Activated CD8-positive, alpha-beta memory T cell treated with anti-CD3 and anti-CD28 coated beads, Interleukin-2, amount 50 U/mL, for 24 hours (primary cell): ENCODE results near the gene CTPS1.

Source experiments
- DNase-seq: peaks from one replicate; pipeline ENCODE4 v3.0.0-alpha.2; 2020; ENCODE audit errors: extremely low read depth

The CTPS1 gene

DNA sequence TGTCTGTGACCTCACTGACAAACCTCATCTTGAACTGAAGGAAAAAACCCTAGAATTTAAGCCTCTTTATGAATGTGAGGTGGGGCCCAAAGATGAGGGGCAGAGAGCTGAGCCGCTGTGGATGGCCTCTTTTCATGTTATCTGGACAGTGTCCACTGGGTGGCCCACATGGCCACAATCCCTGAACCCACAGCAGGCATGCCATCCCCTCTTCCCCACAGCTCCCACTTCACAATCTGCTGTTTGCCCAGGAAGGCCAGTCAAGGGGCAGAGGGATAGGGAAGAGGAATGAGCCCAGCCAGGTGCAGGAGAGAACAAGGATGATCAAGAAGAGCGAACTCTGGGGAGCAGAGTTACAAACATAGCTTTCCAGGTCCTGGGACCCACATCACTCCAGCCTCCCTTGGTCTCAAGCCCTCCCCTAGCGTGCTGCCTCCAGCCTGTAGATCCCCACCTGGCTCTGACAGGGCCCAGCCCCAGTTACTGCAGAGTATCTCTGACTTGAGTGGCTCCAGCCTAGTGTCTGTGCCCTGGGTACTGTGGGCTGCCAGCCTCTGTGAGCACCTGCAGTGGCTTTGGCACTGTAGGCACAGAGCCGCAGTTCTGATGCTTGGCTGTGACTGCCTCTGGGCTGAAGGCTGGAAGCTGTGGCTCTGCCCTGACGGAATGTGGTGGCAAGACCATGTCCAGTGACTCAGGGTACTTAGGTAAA is 43.9 kb downstream of the CTPS1 start:
- DNase-seq, result no peak

DNA sequence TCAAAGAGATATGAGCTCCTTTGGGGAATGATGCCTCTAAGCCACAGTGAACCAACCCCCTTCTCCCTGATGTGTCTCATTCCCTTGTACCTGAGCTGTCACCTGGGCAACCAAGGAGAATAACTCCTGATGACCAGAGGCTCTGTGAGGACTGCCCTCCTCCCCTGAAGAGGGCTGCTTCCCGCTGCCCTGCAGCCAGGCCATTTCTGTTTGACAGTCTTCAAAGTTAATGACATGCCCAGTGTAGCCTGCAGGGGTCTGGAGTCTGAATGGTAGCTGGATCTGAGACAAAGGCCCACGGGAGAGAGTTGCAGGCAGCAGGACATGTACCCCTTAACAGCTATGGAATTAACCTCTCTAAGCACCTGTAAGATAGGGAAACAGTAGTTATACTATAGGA is 45.5 kb downstream of the CTPS1 start:
- no peak for DNase-seq

DNA sequence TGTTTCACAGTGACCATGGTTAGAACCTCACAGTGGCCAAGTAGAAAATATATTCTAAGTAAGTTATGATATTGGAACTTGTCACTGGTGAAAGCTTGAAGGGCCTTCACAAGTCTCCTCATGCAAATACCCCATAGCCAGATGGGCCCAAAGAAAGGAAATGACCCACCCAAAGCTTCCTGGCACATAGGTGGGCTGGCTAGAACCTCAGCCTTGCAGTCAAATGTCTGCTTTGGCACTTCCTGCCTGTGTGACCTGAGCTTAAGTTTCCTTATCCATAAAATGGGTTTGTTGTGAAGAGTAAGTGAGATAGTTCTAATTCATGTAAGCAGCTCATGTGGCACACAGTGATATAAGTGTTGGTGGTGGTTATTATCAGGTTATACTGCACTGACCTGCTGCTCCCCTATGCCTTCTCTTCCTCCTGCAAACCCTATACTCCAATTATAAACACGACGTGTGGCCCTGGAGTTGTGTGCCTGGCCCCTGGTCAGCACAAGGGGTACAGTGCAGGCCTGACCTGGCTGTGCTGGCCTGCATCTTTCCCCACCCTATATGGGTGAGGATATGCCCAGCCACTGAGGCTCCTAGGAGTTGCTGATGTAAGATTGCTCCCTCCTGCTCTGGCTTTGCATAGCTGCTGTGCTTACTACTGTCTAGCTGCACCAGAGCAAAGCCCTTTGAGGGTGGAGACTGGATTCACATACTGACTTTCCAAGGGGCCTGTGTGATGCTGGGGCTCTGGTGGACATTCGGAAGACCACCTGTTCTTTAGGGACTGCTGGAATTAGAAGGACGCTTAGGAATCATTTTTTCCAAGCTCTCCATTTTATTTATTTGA is 46.7 kb downstream of the CTPS1 start:
- DNase-seq, result no peak

DNA sequence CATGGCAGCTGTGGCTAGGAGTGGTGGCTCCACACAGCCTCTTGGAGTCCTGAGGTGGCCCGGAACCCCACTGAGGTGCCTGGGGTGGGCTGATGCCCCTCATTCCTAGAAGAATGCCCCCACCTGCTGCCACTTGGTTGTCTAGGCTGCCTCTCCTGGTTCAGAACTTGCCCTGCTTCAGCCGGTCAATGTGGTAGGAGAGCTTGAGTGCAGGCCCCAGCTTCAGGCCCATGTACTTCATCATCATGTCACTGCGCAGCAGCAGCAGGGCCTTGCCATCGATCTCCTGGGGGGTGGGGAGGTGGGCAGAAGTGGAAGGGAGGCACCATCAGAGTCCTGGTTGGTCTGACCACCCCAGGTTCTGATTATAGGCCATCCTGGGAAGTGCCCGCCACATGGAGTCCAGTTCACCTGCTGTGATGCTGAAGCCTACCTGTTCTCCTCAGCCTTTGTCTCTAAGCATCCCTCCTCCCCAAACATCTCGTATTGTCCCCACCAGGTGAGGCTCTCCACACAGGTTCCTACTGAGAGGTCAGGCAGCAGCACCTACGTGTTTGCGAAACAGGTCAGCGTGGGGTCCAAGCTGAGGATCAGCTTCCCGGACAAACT is 48.6 kb downstream of the CTPS1 start:
- no peak for DNase-seq

DNA sequence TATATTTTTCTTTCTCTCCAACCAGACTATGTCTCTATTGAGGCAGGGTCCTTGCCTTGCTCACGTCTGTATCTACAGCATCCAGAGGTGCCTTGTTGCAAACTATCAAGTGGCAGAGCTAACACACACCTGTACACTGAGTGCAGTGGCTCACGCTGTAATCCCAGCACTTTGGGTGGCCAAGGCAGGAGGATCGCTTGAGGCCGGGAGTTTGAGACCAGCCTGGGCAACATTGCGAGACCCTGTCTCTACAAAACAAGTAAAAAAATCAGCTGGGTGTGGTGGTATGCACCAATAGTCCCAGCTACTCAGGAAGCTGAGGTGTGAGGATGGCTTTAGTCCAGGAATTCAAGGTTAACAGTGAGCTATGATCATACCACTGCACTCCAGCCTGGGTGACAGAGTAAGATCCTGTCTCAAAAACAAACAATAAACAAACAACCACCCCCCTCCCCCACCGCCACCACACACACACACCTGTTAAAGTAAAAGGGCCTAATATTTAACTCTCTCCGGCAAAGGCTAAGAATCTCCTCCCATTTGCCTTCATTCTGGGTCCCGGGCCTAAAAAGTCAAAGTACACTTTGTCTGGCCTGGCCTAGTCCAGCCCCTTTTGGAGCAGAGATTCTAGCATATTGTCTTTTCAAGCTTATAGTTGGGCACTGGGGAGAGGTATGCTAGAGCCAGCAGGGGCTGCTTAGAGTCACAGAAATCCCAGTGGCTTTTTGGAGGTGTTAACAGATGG is 51.5 kb downstream of the CTPS1 start:
- DNase-seq, result no peak

DNA sequence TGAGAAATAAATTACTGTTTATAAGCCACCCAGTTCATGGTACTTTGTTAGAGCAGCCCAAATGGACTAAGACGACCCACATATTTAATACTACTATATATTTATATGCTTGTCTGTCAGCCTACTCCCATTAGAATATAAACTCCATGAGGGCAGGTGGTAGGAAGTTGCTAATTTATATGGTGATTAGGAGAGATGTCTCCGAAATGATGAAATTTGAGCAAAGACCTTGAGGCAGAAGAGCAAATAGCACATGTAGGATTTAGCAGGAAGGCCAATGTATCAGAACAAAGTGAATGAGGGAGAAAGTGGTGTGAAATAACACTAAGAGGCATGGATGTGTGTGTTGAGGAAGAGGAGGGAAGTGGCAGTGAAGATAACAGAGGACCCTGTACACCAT is 52.7 kb downstream of the CTPS1 start:
- no peak for DNase-seq

DNA sequence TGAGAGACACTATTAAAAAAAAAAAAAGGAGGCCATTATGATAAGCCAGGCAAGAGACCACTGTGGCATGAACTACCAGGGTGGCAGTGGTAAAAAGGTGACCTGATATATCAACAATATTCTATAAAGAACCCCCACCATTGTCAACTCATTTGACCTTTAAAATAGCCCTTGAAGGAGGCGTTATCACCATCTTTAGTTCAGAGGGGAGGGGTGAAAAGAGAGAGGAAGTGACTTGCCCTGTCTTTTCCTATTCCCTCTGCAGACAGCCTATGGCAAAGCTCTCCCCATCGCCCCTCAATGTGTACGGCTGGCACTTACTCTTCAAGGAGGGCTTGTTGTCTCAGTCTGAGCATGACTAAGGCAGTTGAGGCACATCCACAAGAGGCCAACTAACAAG is 53.8 kb downstream of the CTPS1 start:
- no peak for DNase-seq

DNA sequence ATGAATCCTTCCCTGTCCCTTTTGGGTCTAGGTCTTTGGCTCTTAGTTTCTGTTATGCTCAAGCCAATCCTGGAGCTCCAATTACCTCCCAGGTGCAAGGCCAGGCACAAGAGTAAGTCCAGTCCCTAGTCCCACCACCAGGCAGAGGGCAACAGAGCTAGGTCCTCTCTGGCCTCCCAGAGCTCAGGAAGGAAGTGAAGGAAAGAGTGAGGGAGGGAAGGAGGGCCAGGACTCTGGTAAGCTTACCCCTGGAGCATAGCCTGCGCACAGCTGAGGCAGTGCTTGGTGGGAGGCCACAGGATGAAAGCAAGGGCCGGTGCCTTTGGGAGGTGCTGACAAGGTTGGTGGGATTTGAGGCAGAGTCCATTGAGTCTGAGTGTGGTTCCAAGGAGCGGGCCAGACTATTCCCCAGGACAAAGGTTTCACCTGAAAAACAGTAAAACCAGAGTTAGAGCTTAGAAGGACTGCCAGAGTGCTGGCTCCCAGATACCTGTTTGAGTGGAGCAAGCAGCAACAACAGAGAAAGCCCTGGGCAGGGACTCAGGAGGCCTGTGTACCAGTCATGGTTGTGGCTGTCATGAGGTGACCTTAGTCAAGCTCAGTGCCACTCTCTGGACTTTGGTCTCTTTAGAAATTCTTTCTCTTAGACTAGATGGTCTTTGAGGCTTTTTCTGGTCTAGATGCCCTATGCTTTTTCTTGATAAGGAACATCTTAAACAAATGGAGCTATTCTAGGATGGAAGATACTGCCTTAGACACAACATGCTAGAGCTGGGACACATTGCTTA is 57.8 kb downstream of the CTPS1 start:
- DNase-seq, result no peak

DNA sequence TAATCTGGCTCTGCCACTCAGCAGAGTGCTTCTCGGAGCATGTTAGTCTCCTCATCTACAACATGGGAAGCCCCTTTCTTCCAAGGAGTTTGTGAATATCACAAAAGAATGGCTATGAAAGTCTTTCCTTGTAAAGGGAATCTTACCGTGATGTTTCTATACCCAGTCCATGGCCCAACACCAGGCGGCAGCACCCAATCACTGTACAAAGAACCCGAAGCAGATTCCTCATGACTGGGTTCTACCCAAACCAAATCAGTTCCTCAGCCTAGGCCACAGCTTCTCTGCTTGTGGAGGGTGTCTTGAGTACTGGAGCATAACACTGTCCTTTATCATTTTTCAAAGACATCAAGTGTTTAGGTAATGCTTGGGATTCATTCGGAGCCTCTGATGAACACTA is 58.6 kb downstream of the CTPS1 start:
- no peak for DNase-seq

DNA sequence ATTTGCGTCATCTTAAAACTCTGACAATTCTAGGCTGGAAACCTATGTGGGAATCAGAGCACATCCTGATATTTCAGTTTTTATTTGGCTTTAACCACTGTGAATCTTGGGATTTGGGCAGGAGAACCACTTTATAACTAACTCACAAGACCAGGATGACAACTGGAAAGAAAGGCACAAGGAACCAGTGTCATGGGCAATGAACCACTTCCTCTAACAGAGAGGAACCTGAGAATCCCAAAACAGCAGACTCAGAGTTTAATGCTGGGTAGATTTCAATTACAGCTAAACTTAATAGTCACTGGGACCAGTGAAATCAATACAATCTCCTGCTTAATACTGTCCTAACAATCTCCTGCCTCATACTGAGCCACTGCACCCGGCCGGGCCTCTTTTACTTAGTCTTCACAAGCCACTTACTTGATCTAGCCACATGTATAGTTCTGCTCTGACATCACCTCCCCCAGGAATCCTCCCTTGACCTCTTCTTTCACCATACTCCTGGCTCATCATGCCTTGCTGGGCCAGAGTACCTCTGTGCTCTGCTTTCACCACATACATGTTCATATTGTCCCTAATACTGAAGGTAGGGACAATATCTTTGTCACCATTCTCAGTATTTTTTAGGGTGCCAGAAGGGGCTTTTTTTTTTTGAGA is 62.2 kb downstream of the CTPS1 start:
- DNase-seq, result no peak

DNA sequence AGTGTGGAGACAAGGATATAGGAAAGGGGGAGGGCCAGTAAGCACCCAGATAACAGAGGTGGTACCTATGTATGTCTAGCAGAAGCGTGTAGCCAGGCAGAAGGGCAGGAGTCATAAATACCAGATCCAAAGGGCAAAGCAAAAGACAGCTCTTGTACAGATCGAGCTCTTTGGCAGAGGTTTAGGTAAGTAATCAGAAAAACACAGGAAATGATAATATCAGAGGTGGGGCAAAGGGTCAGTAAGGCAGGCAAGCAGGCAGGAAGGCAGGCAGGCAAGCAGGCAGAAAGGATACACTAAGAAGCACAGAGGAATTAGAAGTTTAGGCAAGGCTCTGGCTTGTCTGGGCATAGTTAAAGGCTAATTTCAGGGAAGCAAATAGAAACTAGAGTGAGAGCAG is 64.7 kb downstream of the CTPS1 start:
- no peak for DNase-seq

DNA sequence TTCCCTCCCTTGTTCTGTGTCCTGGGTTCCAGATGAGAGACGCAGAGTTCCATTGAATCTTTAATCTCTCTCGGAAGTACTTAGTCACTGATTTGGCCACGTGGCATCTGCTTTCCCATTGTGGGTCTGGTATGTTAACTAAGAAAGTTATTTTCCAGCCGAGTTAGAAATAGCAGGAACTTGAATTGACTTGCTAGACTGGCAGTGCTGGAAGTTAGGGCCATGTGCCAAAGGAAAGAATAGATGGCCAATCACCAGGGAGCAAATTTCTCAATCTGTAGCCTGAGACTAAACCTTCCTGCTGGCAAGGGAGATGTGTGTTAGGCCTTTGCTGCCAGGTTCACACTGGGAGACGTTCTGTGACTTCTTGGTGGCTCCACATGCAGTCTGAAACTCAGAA is 66.2 kb downstream of the CTPS1 start:
- DNase-seq, result no peak

DNA sequence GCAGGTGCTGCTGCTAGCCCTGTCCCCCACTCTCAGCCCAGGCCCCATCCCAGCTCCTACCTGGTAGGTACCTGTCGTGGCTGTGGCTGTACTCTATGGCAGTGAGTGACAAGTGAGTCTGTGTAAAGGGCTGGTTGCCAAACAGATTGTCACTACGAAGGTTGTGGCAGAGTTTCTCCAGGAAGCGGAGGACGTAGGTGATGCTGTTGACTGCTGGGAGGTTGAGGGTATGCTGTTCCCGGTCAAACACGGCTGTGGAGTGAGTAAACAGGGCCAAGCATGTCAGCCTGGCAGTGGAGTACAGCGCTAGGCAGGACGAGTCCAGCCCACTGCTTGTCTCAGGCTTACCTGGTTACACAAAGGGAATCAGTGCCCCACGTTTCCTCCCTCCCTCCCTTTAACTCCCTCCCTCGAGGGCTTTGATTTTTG is 66.9 kb downstream of the CTPS1 start:
- DNase-seq, result no peak

DNA sequence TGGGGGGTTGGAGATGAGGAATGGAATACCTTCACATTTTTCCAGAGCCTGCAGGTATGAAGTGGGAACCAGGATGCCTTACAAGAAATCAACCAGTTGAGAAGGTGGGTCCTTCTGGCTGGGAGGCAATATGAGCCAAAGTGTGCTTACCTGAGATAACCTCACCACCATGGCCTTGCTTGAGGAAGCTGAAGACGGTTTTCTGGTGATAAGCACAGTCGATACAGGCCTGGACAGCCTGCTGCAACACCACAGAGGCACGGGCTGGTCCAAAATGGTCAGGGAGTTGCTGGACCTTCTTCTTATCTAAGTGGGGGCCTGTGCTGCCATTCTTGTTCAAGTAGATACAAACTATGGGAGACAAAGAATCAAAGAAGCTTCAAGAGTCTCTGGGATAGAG is 69.0 kb downstream of the CTPS1 start:
- DNase-seq, result no peak

DNA sequence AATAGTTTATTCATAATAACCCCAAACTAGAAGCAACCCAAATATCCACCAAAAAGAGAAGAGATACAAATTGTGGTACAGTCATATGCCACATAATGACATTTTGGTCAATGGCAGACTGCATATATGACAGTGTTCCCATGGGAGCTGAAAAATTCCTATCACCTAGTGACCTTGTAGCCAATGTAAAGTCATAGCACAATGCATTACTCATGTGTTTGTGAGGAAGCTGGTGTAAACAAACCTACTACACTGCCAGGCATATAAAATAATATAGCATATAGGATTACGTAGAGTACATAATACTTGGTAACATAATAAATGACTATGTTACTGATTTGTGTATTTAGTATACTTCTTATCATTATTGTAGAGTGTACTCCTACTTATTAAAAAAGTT is 71.5 kb downstream of the CTPS1 start:
- DNase-seq, result no peak

DNA sequence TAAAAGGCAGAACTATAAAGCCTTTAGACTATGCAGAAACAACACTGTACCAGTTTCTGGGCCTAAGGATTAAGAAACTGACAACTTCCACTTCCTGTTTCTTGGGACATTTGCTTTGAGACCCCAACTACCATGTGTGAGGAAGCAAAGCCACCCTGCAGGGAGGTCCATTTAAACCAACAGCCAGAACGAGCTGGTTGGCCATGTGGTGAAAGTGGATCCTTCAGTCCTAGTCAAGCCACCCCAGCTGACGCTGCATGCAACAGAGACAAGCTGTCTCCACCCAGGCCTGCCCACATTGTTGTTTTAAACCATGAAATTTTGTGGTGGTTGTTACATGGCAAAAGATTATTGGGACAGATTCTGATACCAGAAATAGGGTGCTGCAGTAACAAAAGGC is 73.8 kb downstream of the CTPS1 start:
- no peak for DNase-seq

DNA sequence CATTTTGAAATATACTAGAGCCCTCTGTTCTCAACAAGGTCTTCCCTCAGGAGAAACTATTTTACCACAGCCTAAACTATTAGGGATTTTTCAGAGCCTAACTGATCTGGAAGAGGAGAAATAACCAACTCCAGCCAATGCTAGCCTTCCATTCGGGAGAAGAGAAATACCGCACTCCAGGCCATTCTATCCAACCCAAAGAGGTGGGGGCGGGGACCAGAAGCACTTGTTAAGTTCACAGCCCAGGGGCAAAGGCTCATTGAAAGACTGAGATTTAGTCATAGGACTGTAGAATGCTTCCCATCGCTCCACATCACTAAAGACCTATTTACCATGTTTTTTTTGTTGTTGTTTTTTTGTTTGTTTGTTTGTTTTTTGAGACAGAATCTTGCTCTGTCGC is 77.4 kb downstream of the CTPS1 start:
- no peak for DNase-seq
